Transverse colon (tissue), 4 donors: ENCODE measurements around the gene VENTX.

Experiments used
- POLR2A ChIP-seq: fragments of 450-650 bp; IDR thresholded peaks from one replicate; pipeline ENCODE4 v1.6.1; 2016; ENCODE audit warnings: antibody characterized with exemption, mild to moderate bottlenecking, moderate library complexity
- POLR2AphosphoS5 ChIP-seq, 3 donors: sonication (generic); formaldehyde crosslinking; IDR thresholded peaks; one replicate each; pipeline ENCODE4 v1.6.1; 2016; ENCODE audit warnings: antibody characterized with exemption in 3 of 3
- TF ChIP-seq, protein P1 (sequence below), 5 experiments: fragments of 200-600 bp in 3 of 5; fragments of 450-650 bp in 2 of 5; sonication (generic) in 3 of 5; IDR thresholded peaks; 1 replicate in 2 of 5; 2 replicates in 3 of 5; pipeline ENCODE4 v1.5.1; 2016 to 2017; ENCODE audit warnings: antibody characterized with exemption in 5 of 5, inconsistent platforms in 3 of 5, mild to moderate bottlenecking in 2 of 5, moderate library complexity in 1 of 5

DNA sequence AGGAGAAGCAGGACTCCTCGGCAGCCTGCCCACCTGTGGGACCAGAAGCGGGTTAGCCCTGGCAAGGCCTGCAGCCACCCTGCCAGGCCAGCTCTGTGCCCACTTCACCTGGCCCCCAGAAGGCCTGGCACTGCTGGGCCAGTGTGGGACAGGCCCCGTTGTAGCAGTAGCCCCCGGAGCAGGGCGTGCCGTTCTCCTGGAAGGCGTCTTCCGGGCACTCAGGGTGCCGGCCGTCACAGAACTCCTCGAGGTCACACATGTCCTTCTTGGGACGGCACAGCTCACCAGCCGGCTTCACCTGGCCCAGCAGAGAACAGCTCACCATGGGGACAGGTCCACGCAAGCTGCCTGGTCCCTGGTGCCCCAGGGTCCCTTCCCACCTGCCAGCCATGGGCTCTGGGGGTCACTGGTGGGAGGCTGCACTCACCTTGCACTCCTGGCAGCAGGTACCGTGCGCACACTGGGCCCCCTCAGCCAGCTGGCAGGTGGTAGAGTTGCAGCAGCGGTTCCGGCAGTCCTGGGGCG, 33.2 kb downstream of the VENTX start:
- TF ChIP-seq, protein P1, sequence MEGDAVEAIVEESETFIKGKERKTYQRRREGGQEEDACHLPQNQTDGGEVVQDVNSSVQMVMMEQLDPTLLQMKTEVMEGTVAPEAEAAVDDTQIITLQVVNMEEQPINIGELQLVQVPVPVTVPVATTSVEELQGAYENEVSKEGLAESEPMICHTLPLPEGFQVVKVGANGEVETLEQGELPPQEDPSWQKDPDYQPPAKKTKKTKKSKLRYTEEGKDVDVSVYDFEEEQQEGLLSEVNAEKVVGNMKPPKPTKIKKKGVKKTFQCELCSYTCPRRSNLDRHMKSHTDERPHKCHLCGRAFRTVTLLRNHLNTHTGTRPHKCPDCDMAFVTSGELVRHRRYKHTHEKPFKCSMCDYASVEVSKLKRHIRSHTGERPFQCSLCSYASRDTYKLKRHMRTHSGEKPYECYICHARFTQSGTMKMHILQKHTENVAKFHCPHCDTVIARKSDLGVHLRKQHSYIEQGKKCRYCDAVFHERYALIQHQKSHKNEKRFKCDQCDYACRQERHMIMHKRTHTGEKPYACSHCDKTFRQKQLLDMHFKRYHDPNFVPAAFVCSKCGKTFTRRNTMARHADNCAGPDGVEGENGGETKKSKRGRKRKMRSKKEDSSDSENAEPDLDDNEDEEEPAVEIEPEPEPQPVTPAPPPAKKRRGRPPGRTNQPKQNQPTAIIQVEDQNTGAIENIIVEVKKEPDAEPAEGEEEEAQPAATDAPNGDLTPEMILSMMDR (IDR thresholded peaks at IDR 0.05): no peak
- no peak for TF ChIP-seq POLR2A
- TF ChIP-seq POLR2AphosphoS5 (IDR thresholded peaks at IDR 0.05): no peak
